H9 (cell line): ENCODE results near the gene TDRD9. TPM values are rescaled to one million over a fixed set of nuclear protein-coding genes. Genes with fewer than 3 reads are reported as not detected.

Experiments
- DNase-seq: peaks from one replicate; pipeline ENCODE4 v3.0.0-alpha.2; 2017
- H2AFZ ChIP-seq: one replicate; pipeline ENCODE4 v1.6.1; 2013; ENCODE audit warnings: mild to moderate bottlenecking, low read length, control low read depth, moderate library complexity
- H2AK5ac ChIP-seq: 2 replicates; pipeline ENCODE4 v1.6.1; 2013; ENCODE audit warnings: low read length, control low read depth, mixed read lengths; ENCODE audit not compliant: insufficient read length
- H2BK120ac ChIP-seq: one replicate; pipeline ENCODE4 v1.6.1; 2013; ENCODE audit warnings: low read depth, mild to moderate bottlenecking, low read length, control low read depth, inconsistent platforms; ENCODE audit not compliant: poor library complexity, severe bottlenecking
- H2BK12ac ChIP-seq: 2 replicates; pipeline ENCODE4 v1.6.1; 2013; ENCODE audit warnings: low read length, control low read depth, mixed read lengths, low read depth; ENCODE audit not compliant: insufficient read length
- H2BK15ac ChIP-seq: 2 replicates; pipeline ENCODE4 v1.6.1; 2013; ENCODE audit warnings: low read depth, low read length, control low read depth
- H2BK20ac ChIP-seq: one replicate; pipeline ENCODE4 v1.6.1; 2013; ENCODE audit warnings: low read depth, mild to moderate bottlenecking, low read length, control low read depth, inconsistent platforms; ENCODE audit not compliant: poor library complexity, severe bottlenecking
- H2BK5ac ChIP-seq: 2 replicates; pipeline ENCODE4 v1.6.1; 2013; ENCODE audit warnings: low read length, control low read depth, mixed read lengths; ENCODE audit not compliant: insufficient read length
- H3K14ac ChIP-seq: 2 replicates; pipeline ENCODE4 v1.6.1; 2013; ENCODE audit warnings: low read length, control low read depth; ENCODE audit not compliant: insufficient read depth
- H3K18ac ChIP-seq: 2 replicates; pipeline ENCODE4 v1.6.1; 2013; ENCODE audit warnings: low read depth, mild to moderate bottlenecking, mixed read lengths, low read length, control low read depth; ENCODE audit not compliant: insufficient read length
- H3K23ac ChIP-seq: 2 replicates; pipeline ENCODE4 v1.6.1; 2013; ENCODE audit warnings: low read length, control low read depth, mixed read lengths, low read depth; ENCODE audit not compliant: insufficient read length
- H3K23me2 ChIP-seq: 2 replicates; pipeline ENCODE4 v1.6.1; 2013; ENCODE audit warnings: low read depth, mild to moderate bottlenecking, mixed read lengths, low read length, control low read depth; ENCODE audit not compliant: insufficient read length, poor library complexity, severe bottlenecking
- H3K27ac ChIP-seq: 2 replicates; pipeline ENCODE4 v1.5.1; 2013; ENCODE audit warnings: low read length, control low read depth, mixed read lengths, low read depth; ENCODE audit not compliant: insufficient read length
- H3K27me3 ChIP-seq: 2 replicates; pipeline ENCODE4 v1.6.1; 2013; ENCODE audit warnings: low read length, control low read depth, inconsistent platforms; ENCODE audit not compliant: insufficient read depth
- H3K4ac ChIP-seq: 2 replicates; pipeline ENCODE4 v1.6.1; 2013; ENCODE audit warnings: low read depth, mild to moderate bottlenecking, control low read depth, inconsistent platforms, low read length, moderate library complexity
- H3K4me1 ChIP-seq: 2 replicates; pipeline ENCODE4 v1.6.1; 2013; ENCODE audit warnings: low read length, control low read depth, inconsistent platforms; ENCODE audit not compliant: insufficient read depth
- H3K4me2 ChIP-seq: 2 replicates; pipeline ENCODE4 v1.6.1; 2013; ENCODE audit warnings: low read length, control low read depth, mixed read lengths; ENCODE audit not compliant: insufficient read length, insufficient read depth
- H3K56ac ChIP-seq: 2 replicates; pipeline ENCODE4 v1.6.1; 2013; ENCODE audit warnings: low read depth, mild to moderate bottlenecking, mixed read lengths, low read length, control low read depth; ENCODE audit not compliant: insufficient read length
- H3K79me1 ChIP-seq: 2 replicates; pipeline ENCODE4 v1.6.1; 2013; ENCODE audit warnings: low read depth, mild to moderate bottlenecking, moderate library complexity, low read length, control low read depth, inconsistent platforms; ENCODE audit not compliant: insufficient read depth, poor library complexity, severe bottlenecking
- H3K79me2 ChIP-seq: 2 replicates; pipeline ENCODE4 v1.6.1; 2013; ENCODE audit warnings: low read length, control low read depth, inconsistent platforms; ENCODE audit not compliant: insufficient read depth
- H3K9ac ChIP-seq: 2 replicates; pipeline ENCODE4 v1.6.1; 2013; ENCODE audit warnings: low read length, control low read depth, mixed read lengths; ENCODE audit not compliant: insufficient read length; ENCODE audit errors: extremely low read depth
- H3K9me3 ChIP-seq: one replicate; pipeline ENCODE4 v1.6.1; 2013; ENCODE audit warnings: low read depth, low read length, inconsistent platforms; ENCODE audit not compliant: control insufficient read depth
- H3T11ph ChIP-seq: one replicate; pipeline ENCODE4 v1.6.1; 2013; ENCODE audit warnings: mild to moderate bottlenecking, low read length, control low read depth, inconsistent platforms
- H4K20me1 ChIP-seq: one replicate; pipeline ENCODE4 v1.6.1; 2013; ENCODE audit not compliant: control insufficient read depth, insufficient read length, insufficient read depth
- H4K5ac ChIP-seq: 2 replicates; pipeline ENCODE4 v1.6.1; 2013; ENCODE audit warnings: low read depth, mild to moderate bottlenecking, mixed read lengths, low read length, control low read depth; ENCODE audit not compliant: insufficient read length
- H4K8ac ChIP-seq: replicated peaks from 2 replicates; pipeline ENCODE4 v1.6.1; 2013; ENCODE audit warnings: low read length, control low read depth, mixed read lengths, low read depth; ENCODE audit not compliant: insufficient read length
- H4K91ac ChIP-seq: 2 replicates; pipeline ENCODE4 v1.6.1; 2013; ENCODE audit warnings: low read depth, mild to moderate bottlenecking, moderate library complexity, mixed read lengths, low read length, control low read depth; ENCODE audit not compliant: insufficient read length
- H3K27ac Mint-ChIP-seq, 3 experiments: 2 replicates in 2 of 3; 3 replicates in 1 of 3; pipeline ENCODE4 v1.8.0; 2020 to 2021; ENCODE audit warnings: mixed read lengths in 3 of 3, mild to moderate bottlenecking in 1 of 3, moderate library complexity in 1 of 3
- H3K27me3 Mint-ChIP-seq: 2 replicates; pipeline ENCODE4 v1.8.0; 2021; ENCODE audit warnings: low read depth, mild to moderate bottlenecking, moderate library complexity, mixed read lengths
- H3K36me3 Mint-ChIP-seq, 3 experiments: 2 replicates in 2 of 3; 3 replicates in 1 of 3; pipeline ENCODE4 v1.8.0; 2020 to 2021; ENCODE audit warnings: low read depth in 3 of 3, mixed read lengths in 3 of 3; ENCODE audit not compliant: insufficient read depth in 1 of 3
- H3K4me1 Mint-ChIP-seq, 2 experiments: 2 replicates each; pipeline ENCODE4 v1.8.0; 2020; ENCODE audit warnings: mixed read lengths in 2 of 2
- H3K4me3 Mint-ChIP-seq, 2 experiments: 2 replicates in 1 of 2; 3 replicates in 1 of 2; pipeline ENCODE4 v1.8.0; 2020 to 2021; ENCODE audit warnings: mild to moderate bottlenecking in 2 of 2, mixed read lengths in 2 of 2, moderate library complexity in 1 of 2
- H3K9me3 Mint-ChIP-seq, 2 experiments: 2 replicates in 1 of 2; 3 replicates in 1 of 2; pipeline ENCODE4 v1.8.0; 2020; ENCODE audit warnings: mild to moderate bottlenecking in 2 of 2, mixed read lengths in 2 of 2, moderate library complexity in 1 of 2
- WGBS: extraction: QIAGEN DNeasy Blood & Tissue Kit; methylation state at CpG from one replicate; pipeline ENCODE4 v1.1.7; 2013; ENCODE audit warnings: missing lambda C conversion rate, low lambda C conversion rate, mixed read lengths; ENCODE audit not compliant: insufficient read length; ENCODE audit errors: extremely low coverage; 5-methylcytosine and 5-hydroxymethylcytosine counted together
- total RNA-seq: library from RNA; stranded (reverse); gene quantifications from 2 replicates; pipeline ENCODE4 v1.2.1, GENCODE V29; 2021
- TF ChIP-seq, protein P1 (sequence below): fragments of 200-600 bp; sonication (generic); conservative IDR thresholded peaks from 3 replicates; pipeline ENCODE4 v1.8.0; 2021; ENCODE audit warnings: antibody characterized with exemption, mild to moderate bottlenecking

Gene TDRD9
- total RNA-seq, 1 experiment from 2014 or later: not detected

DNA sequence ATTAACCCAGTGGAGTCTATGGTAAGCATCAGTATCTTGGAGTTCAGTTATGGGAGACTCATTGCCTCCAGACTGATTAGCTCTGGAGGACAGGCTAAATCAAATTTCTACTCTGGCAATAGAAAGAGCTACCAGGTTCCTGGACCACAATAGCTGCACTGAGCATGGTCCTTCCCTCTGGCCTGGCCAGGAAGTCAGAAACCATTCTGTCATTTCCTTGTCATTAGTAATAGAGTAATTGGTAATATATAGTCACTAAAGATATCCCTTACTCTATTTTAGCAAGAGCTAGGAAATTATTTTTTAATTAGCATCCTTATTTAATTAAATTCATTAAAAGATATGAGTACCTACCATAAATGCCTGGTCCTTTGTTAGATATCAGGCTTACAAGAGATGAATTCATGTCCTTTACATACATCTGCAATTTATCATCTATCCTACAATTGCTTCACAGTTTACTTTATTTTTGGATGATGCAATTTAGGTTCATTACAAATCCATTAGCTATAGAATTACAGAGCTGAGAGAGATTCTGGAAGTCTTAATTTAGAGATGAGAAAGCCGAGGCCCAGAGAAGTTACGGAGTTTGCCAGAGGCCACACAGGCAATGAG is 23.7 kb upstream of the TDRD9 start:
- no peaks in the 10 kb centered on the region for H3K79me2 ChIP-seq
- H3K79me1 ChIP-seq: no peaks in the 10 kb centered on the region
- H3K56ac ChIP-seq: no peak overlapping the region
- no peak overlapping the region for H3K27ac Mint-ChIP-seq
- no CpG with 5 or more reads among the region's 2 CpGs for WGBS
- DNase-seq: no peak
- H3K4me2 ChIP-seq: no peak overlapping the region
- no peaks in the 10 kb centered on the region for H3K27me3 ChIP-seq
- H3K4ac ChIP-seq: no peak overlapping the region
- H2BK120ac ChIP-seq: no peak overlapping the region
- no peak overlapping the region for H3K14ac ChIP-seq
- H4K91ac ChIP-seq: no peak overlapping the region
- no peaks in the 10 kb centered on the region for H4K20me1 ChIP-seq
- H3K27me3 Mint-ChIP-seq: peaks cover 2% of the 10 kb centered on the region; the same call in 1 of the 2 replicates
- H3T11ph ChIP-seq: no peak overlapping the region
- no peak overlapping the region for H2BK5ac ChIP-seq
- H2BK15ac ChIP-seq: no peak overlapping the region
- H3K27ac ChIP-seq: no peak overlapping the region
- H3K9me3 ChIP-seq: no peaks in the 10 kb centered on the region
- H3K9me3 Mint-ChIP-seq: no peaks in the 10 kb centered on the region
- no peak overlapping the region for H3K23ac ChIP-seq
- H4K5ac ChIP-seq: no peak overlapping the region
- H4K8ac ChIP-seq: no peak overlapping the region
- peaks cover 4 to 5% of the 10 kb centered on the region in 2 experiments for H3K4me1 Mint-ChIP-seq
- no peaks in the 10 kb centered on the region for H3K23me2 ChIP-seq
- no peak overlapping the region for H2BK20ac ChIP-seq
- H3K18ac ChIP-seq: no peak overlapping the region
- TF ChIP-seq, protein P1, sequence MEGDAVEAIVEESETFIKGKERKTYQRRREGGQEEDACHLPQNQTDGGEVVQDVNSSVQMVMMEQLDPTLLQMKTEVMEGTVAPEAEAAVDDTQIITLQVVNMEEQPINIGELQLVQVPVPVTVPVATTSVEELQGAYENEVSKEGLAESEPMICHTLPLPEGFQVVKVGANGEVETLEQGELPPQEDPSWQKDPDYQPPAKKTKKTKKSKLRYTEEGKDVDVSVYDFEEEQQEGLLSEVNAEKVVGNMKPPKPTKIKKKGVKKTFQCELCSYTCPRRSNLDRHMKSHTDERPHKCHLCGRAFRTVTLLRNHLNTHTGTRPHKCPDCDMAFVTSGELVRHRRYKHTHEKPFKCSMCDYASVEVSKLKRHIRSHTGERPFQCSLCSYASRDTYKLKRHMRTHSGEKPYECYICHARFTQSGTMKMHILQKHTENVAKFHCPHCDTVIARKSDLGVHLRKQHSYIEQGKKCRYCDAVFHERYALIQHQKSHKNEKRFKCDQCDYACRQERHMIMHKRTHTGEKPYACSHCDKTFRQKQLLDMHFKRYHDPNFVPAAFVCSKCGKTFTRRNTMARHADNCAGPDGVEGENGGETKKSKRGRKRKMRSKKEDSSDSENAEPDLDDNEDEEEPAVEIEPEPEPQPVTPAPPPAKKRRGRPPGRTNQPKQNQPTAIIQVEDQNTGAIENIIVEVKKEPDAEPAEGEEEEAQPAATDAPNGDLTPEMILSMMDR: no peak
- H3K4me1 ChIP-seq: no peaks in the 10 kb centered on the region
- H3K36me3 Mint-ChIP-seq: no peaks in the 10 kb centered on the region; a peak in 1 of 7 replicates
- no peak overlapping the region for H2AFZ ChIP-seq
- H2BK12ac ChIP-seq: no peak overlapping the region
- no peak overlapping the region for H3K9ac ChIP-seq
- H3K4me3 Mint-ChIP-seq: no peak overlapping the region
- no peak overlapping the region for H2AK5ac ChIP-seq
